Gastrocnemius medialis (tissue), 4 donors: ENCODE measurements around the gene OBP2A. TPM values are rescaled to one million over a fixed set of nuclear protein-coding genes. Genes with fewer than 3 reads are reported as not detected.

ENCODE experiments used
- ATAC-seq, 2 donors: fragments of 150-250 bp; one replicate each; pipeline ENCODE4 v1.9.1; 2016
- DNase-seq, 2 donors: peaks; one replicate each; pipeline ENCODE4 v3.0.0-alpha.2; 2019
- H3K27ac ChIP-seq, 4 donors: fragments of 200-600 bp; sonication (generic); 1 replicate in 1 of 4; 2 replicates in 3 of 4; pipeline ENCODE4 v1.5.1; 2016 to 2018; ENCODE audit warnings: mild to moderate bottlenecking in 2 of 4, moderate library complexity in 1 of 4
- H3K27me3 ChIP-seq, 3 donors: fragments of 200-600 bp; sonication (generic) in 2 of 3; 1 replicate in 1 of 3; 2 replicates in 2 of 3; pipeline versions ENCODE4 v1.5.1 to v1.6.0; 2016 to 2019; ENCODE audit warnings: mild to moderate bottlenecking in 1 of 3, moderate library complexity in 1 of 3
- H3K36me3 ChIP-seq, 2 donors: fragments of 200-600 bp; sonication (generic) in 1 of 2; one replicate each; pipeline ENCODE4 v1.5.1; 2017 to 2018
- H3K4me1 ChIP-seq, 2 donors: fragments of 200-600 bp; sonication (generic) in 1 of 2; one replicate each; pipeline ENCODE4 v1.5.1; 2016 to 2017; ENCODE audit warnings: mild to moderate bottlenecking in 2 of 2
- H3K4me3 ChIP-seq, 4 donors: fragments of 200-600 bp; sonication (generic) in 3 of 4; 1 replicate in 1 of 4; 2 replicates in 3 of 4; pipeline ENCODE4 v1.5.1; 2016 to 2019; ENCODE audit warnings: mild to moderate bottlenecking in 2 of 4
- H3K9me3 ChIP-seq, 3 donors: fragments of 200-600 bp; sonication (generic) in 2 of 3; 1 replicate in 1 of 3; 2 replicates in 2 of 3; pipeline ENCODE4 v1.5.1; 2016 to 2019
- CTCF ChIP-seq, 5 experiments: fragments of 450-650 bp in 3 of 5; fragments of 200-600 bp in 2 of 5; sonication (generic) in 2 of 5; IDR thresholded peaks in 4 of 5; conservative IDR thresholded peaks in 1 of 5; 1 replicate in 4 of 5; 2 replicates in 1 of 5; pipeline ENCODE4 v1.5.1; 2016 to 2019; ENCODE audit warnings: antibody characterized with exemption in 5 of 5, mild to moderate bottlenecking in 3 of 5, moderate library complexity in 3 of 5
- POLR2A ChIP-seq, 2 donors: fragments of 450-650 bp; IDR thresholded peaks; one replicate each; pipeline ENCODE4 v1.6.1; 2017; ENCODE audit warnings: antibody characterized with exemption in 2 of 2, mild to moderate bottlenecking in 2 of 2, moderate library complexity in 2 of 2
- in situ Hi-C, 4 donors: fragments of 200-750 bp; cut with MboI; loops; one replicate each; pipeline versions ENCODE4 v1.15.0 to v1.8.0; 2017; ENCODE audit warnings: low sequenced_read_pairs in 4 of 4
- intact Hi-C: fragments of 100-400 bp; cut with DNase I; formaldehyde crosslinking; loops from one replicate; pipeline ENCODE4 v1.15.1; 2023; ENCODE audit warnings: low total_unique reads
- total RNA-seq, 4 donors: library from RNA; depleted of rRNA; stranded (reverse); fragments of >200 nt; gene quantifications; one replicate each; pipeline versions ENCODE4 v1.1.0 to v1.2.3, GENCODE V29; 2016

The OBP2A gene
- total RNA-seq, 4 donors from 2014 or later = not detected

- Histone ChIP-seq H3K36me3 (no peaks in the 10 kb centered on the region), H3K27me3 (peaks cover 0 to 13% (median 12%) of the 10 kb centered on the region in 3 donors), H3K9me3 (no peaks in the 10 kb centered on the region), H3K4me3 (no peak overlapping the region), H3K27ac (no peak overlapping the region), H3K4me1 (no peaks in the 10 kb centered on the region)
- TF ChIP-seq CTCF (IDR thresholded peaks at IDR 0.05 in 4 of 5, conservative IDR thresholded peaks at IDR 0.05 in 1 of 5) = no peak
- TF ChIP-seq POLR2A (IDR thresholded peaks at IDR 0.05) = no peak
- intact Hi-C loops (no loop called here), in situ Hi-C loops (no loop called here)
- DNase-seq (no peak), ATAC-seq (no peak)
Observed at GRCh38 chr9:135570456-135570855, 24.5 kb downstream of the OBP2A start.

GRCh38 chr9:135572233-135572632 lies 26.3 kb downstream of the OBP2A start:
- no peak for DNase-seq

GRCh38 chr9:135573124-135573523 lies 27.2 kb downstream of the OBP2A start:
- no peaks in the 10 kb centered on the region for H3K9me3 ChIP-seq
- H3K4me3 ChIP-seq = no peak overlapping the region
- no peak overlapping the region for H3K27ac ChIP-seq
- in situ Hi-C loops (no loop called here), intact Hi-C loops (no loop called here)
- no peaks in the 10 kb centered on the region for H3K36me3 ChIP-seq
- ATAC-seq = no peak
- H3K4me1 ChIP-seq = no peaks in the 10 kb centered on the region
- TF ChIP-seq CTCF (IDR thresholded peaks at IDR 0.05 in 4 of 5, conservative IDR thresholded peaks at IDR 0.05 in 1 of 5) (no peak), POLR2A (IDR thresholded peaks at IDR 0.05) (no peak)
- H3K27me3 ChIP-seq = peaks cover 0 to 8% (median 8%) of the 10 kb centered on the region in 3 donors
- DNase-seq = no peak

More at GRCh38 chr9:135572233-135572632, 26.3 kb downstream of the OBP2A start:
- TF ChIP-seq POLR2A (IDR thresholded peaks at IDR 0.05) (no peak), CTCF (IDR thresholded peaks at IDR 0.05 in 4 of 5, conservative IDR thresholded peaks at IDR 0.05 in 1 of 5) (no peak)
- Histone ChIP-seq H3K4me3 (no peak overlapping the region), H3K4me1 (no peaks in the 10 kb centered on the region), H3K27me3 (peaks cover 0 to 8% (median 8%) of the 10 kb centered on the region in 3 donors), H3K36me3 (no peaks in the 10 kb centered on the region), H3K9me3 (no peaks in the 10 kb centered on the region), H3K27ac (no peak overlapping the region)
- ATAC-seq = no peak
- intact Hi-C loops (no loop called here), in situ Hi-C loops (no loop called here)

DNA sequence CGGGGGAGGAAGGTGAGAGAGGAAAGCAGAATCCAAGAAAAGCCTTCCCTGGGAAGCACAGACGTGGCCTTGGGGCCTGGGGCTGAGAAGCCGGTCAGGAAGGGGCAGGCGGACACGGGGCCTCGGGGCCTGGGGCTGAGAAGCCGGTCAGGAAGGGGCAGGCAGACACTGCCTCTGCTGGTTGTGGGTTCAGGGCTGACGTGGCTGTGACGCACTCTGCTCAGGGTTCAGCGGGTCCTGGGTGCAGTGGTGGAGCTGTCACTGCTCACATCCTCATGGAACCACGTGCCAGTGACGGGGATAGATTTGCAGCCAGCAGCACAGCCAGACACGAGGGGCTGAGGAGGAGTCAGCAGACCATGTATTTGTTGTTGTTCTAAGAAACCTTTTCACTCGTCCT lies 28.4 kb downstream of the OBP2A start:
- no peak overlapping the region for H3K27ac ChIP-seq
- peaks cover 3 to 8% (median 3%) of the 10 kb centered on the region in 3 donors for H3K27me3 ChIP-seq
- no peaks in the 10 kb centered on the region for H3K36me3 ChIP-seq
- H3K4me1 ChIP-seq = no peaks in the 10 kb centered on the region
- ATAC-seq (no peak), DNase-seq (no peak)
- TF ChIP-seq POLR2A (IDR thresholded peaks at IDR 0.05) (no peak), CTCF (IDR thresholded peaks at IDR 0.05 in 4 of 5, conservative IDR thresholded peaks at IDR 0.05 in 1 of 5) (no peak)
- intact Hi-C loops (no loop called here), in situ Hi-C loops (no loop called here)
- no peak overlapping the region for H3K4me3 ChIP-seq
- no peaks in the 10 kb centered on the region for H3K9me3 ChIP-seq

- Histone ChIP-seq H3K9me3 (no peaks in the 10 kb centered on the region), H3K4me3 (no peak overlapping the region), H3K4me1 (no peaks in the 10 kb centered on the region), H3K36me3 (no peaks in the 10 kb centered on the region), H3K27ac (no peak overlapping the region), H3K27me3 (peaks cover 3 to 13% (median 9%) of the 10 kb centered on the region in 3 donors)
- DNase-seq (no peak), ATAC-seq (no peak)
- in situ Hi-C loops (no loop called here), intact Hi-C loops (no loop called here)
- TF ChIP-seq POLR2A (IDR thresholded peaks at IDR 0.05) (no peak), CTCF (IDR thresholded peaks at IDR 0.05 in 4 of 5, conservative IDR thresholded peaks at IDR 0.05 in 1 of 5) (no peak)
Observed at GRCh38 chr9:135574943-135575342, 29.0 kb downstream of the OBP2A start.
